HG02571 (cell line): ENCODE measurements around the gene AK5.

Experiments used
- ATAC-seq: cut with Tn5 transposase; IDR thresholded peaks from one replicate; pipeline ENCODE4 v1.9.1; 2021; ENCODE audit warnings: mild to moderate bottlenecking, moderate library complexity; ENCODE audit not compliant: unreplicated experiment

The AK5 gene

GRCh38 chr1:77433934-77434333 is 152.1 kb downstream of the AK5 start:
- no peak for ATAC-seq

GRCh38 chr1:77434967-77435366 is 153.1 kb downstream of the AK5 start:
- no peak for ATAC-seq

GRCh38 chr1:77438236-77438913 is 156.6 kb downstream of the AK5 start:
- no peak for ATAC-seq

GRCh38 chr1:77446841-77447555 is 165.2 kb downstream of the AK5 start:
- no peak for ATAC-seq

GRCh38 chr1:77447669-77448068 is 165.8 kb downstream of the AK5 start:
- no peak for ATAC-seq

GRCh38 chr1:77459881-77460280 is 178.1 kb downstream of the AK5 start:
- ATAC-seq: no peak

GRCh38 chr1:77461691-77462090 is 179.9 kb downstream of the AK5 start:
- no peak for ATAC-seq

- ATAC-seq: no peak
These were observed 181.4 kb downstream of the AK5 start for GRCh38 chr1:77463216-77463615.

GRCh38 chr1:77465139-77465538 is 183.3 kb downstream of the AK5 start:
- ATAC-seq: no peak

- no peak for ATAC-seq
These were observed 184.1 kb downstream of the AK5 start for GRCh38 chr1:77465922-77466321.

- no peak for ATAC-seq
These were observed 185.3 kb downstream of the AK5 start for GRCh38 chr1:77467021-77467595.

- no peak for ATAC-seq
These were observed 185.9 kb downstream of the AK5 start for GRCh38 chr1:77467741-77468140.

GRCh38 chr1:77468257-77468948 is 186.6 kb downstream of the AK5 start:
- ATAC-seq: no peak

GRCh38 chr1:77468949-77469710 is 187.3 kb downstream of the AK5 start:
- ATAC-seq: no peak

GRCh38 chr1:77471691-77472090 is 189.9 kb downstream of the AK5 start:
- no peak for ATAC-seq

- no peak for ATAC-seq
These were observed 191.9 kb downstream of the AK5 start for GRCh38 chr1:77473690-77474089.

- no peak for ATAC-seq
These were observed 193.8 kb downstream of the AK5 start for GRCh38 chr1:77475641-77476040.

- ATAC-seq: no peak
These were observed 194.7 kb downstream of the AK5 start for GRCh38 chr1:77476475-77476874.

GRCh38 chr1:77484334-77484733 is 202.5 kb downstream of the AK5 start:
- ATAC-seq: no peak

GRCh38 chr1:77484926-77485325 is 203.1 kb downstream of the AK5 start:
- no peak for ATAC-seq

- no peak for ATAC-seq
These were observed 205.8 kb downstream of the AK5 start for GRCh38 chr1:77487631-77488030.
